HepG2 (cell line): ENCODE data around the gene CDC42EP4. TPM values are rescaled to one million over a fixed set of nuclear protein-coding genes. Genes with fewer than 3 reads are reported as not detected.

ENCODE experiments used
- AGO1 ChIP-seq: fragments of 200-400 bp; formaldehyde crosslinking; IDR thresholded peaks from 2 replicates; pipeline ENCODE4 v1.6.1; 2017; ENCODE audit warnings: mild to moderate bottlenecking, low read depth, low read length, moderate library complexity; ENCODE audit not compliant: poor library complexity, severe bottlenecking
- CBX1 ChIP-seq: IDR thresholded peaks from one replicate; pipeline ENCODE4 v1.6.1; 2016; ENCODE audit warnings: antibody characterized with exemption, low read depth
- JUNB ChIP-seq: sonication (generic); formaldehyde crosslinking; IDR thresholded peaks from 2 replicates; pipeline ENCODE4 v1.8.0; 2022; ENCODE audit warnings: missing genetic modification reagents, mild to moderate bottlenecking, borderline replicate concordance
- MAFG ChIP-seq: sonication (generic); formaldehyde crosslinking; IDR thresholded peaks from 2 replicates; pipeline ENCODE4 v1.5.1; 2020; ENCODE audit warnings: mild to moderate bottlenecking, missing genetic modification reagents
- NR2F2 ChIP-seq: IDR thresholded peaks from 2 replicates; pipeline ENCODE4 v1.6.1; 2012; ENCODE audit warnings: low read depth, inconsistent platforms, borderline replicate concordance
- PHF5A ChIP-seq: IDR thresholded peaks from one replicate; pipeline ENCODE4 v1.6.1; 2018; ENCODE audit warnings: low read depth, missing genetic modification reagents; ENCODE audit not compliant: unreplicated experiment
- POLR2A ChIP-seq, 2 experiments: IDR thresholded peaks; 2 replicates each; pipeline ENCODE4 v1.6.1; 2011; ENCODE audit warnings: low read depth in 2 of 2, low read length in 2 of 2, mild to moderate bottlenecking in 1 of 2, moderate library complexity in 1 of 2; ENCODE audit not compliant: insufficient read depth in 1 of 2
- TCF12 ChIP-seq, 2 experiments: fragments of 450-650 bp in 1 of 2; sonication (generic) in 1 of 2; formaldehyde crosslinking in 1 of 2; IDR thresholded peaks; 2 replicates each; pipeline versions ENCODE4 v1.6.1 to v1.8.0; 2017 to 2022; ENCODE audit warnings: antibody characterized with exemption in 1 of 2, mild to moderate bottlenecking in 1 of 2, missing genetic modification reagents in 1 of 2, moderate library complexity in 1 of 2
- TOE1 ChIP-seq: sonication (generic); formaldehyde crosslinking; IDR thresholded peaks from 2 replicates; pipeline ENCODE4 v1.4.0; 2020; ENCODE audit warnings: mild to moderate bottlenecking, missing genetic modification reagents
- ZMYM4 ChIP-seq: sonication (generic); formaldehyde crosslinking; IDR thresholded peaks from 2 replicates; pipeline ENCODE4 v1.8.1; 2023; ENCODE audit warnings: mild to moderate bottlenecking, missing genetic modification reagents
- ZNF556 ChIP-seq: sonication (generic); formaldehyde crosslinking; IDR thresholded peaks from 2 replicates; pipeline ENCODE4 v1.4.0; 2020; ENCODE audit warnings: mild to moderate bottlenecking, missing genetic modification reagents, borderline replicate concordance
- ZSCAN12 ChIP-seq: sonication (generic); formaldehyde crosslinking; IDR thresholded peaks from 2 replicates; pipeline ENCODE4 v1.9.0; 2021; ENCODE audit warnings: mild to moderate bottlenecking, missing genetic modification reagents
- ZSCAN22 ChIP-seq: sonication (generic); formaldehyde crosslinking; IDR thresholded peaks from 2 replicates; pipeline ENCODE4 v1.4.0; 2020; ENCODE audit warnings: mild to moderate bottlenecking, missing genetic modification reagents
- polyA plus RNA-seq, 8 experiments: library from polyadenylated mRNA; depleted of rRNA in 3 of 8; stranded (reverse) in 7 of 8; unstranded in 1 of 8; fragments of >200 nt; fragmentation: Illumina TruSeq in 4 of 8; extraction: Trizol in 4 of 8; gene quantifications; 2 replicates each; pipeline versions ENCODE4 v1.2.1 to v1.2.3, GENCODE V29; 2011 to 2016; ENCODE audit warnings: low read depth in 4 of 8, missing spikeins in 1 of 8, mixed read lengths in 1 of 8; ENCODE audit not compliant: insufficient read depth in 1 of 8
- total RNA-seq, 5 experiments: library from RNA; depleted of rRNA; stranded (reverse); fragments of >200 nt; fragmentation: Illumina TruSeq; extraction: Trizol; gene quantifications; 2 replicates each; pipeline ENCODE4 v1.2.3, GENCODE V29; 2016; ENCODE audit warnings: low read depth in 1 of 5
- TF ChIP-seq, protein P1 (sequence below): sonication (generic); formaldehyde crosslinking; conservative IDR thresholded peaks from 2 replicates; pipeline ENCODE4 v1.8.1; 2023; ENCODE audit warnings: missing genetic modification reagents
- TF ChIP-seq, protein P2 (sequence below): sonication (generic); formaldehyde crosslinking; IDR thresholded peaks from 2 replicates; pipeline ENCODE4 v1.5.0; 2020; ENCODE audit warnings: missing genetic modification reagents
- TF ChIP-seq, protein P3 (sequence below): sonication (generic); formaldehyde crosslinking; IDR thresholded peaks from 2 replicates; pipeline ENCODE4 v1.8.0; 2023; ENCODE audit warnings: mild to moderate bottlenecking, missing genetic modification reagents
- TF ChIP-seq, protein P4 (sequence below): sonication (generic); formaldehyde crosslinking; IDR thresholded peaks from 2 replicates; pipeline ENCODE4 v1.5.0; 2020; ENCODE audit warnings: mild to moderate bottlenecking, missing genetic modification reagents, borderline replicate concordance

CDC42EP4 gene
- total and polyA plus RNA-seq, 2 of the 13 experiments (the other 11 are each of a cell fraction or from before 2014, with no cell fraction given) = 19.0 to 54.0 TPM

DNA sequence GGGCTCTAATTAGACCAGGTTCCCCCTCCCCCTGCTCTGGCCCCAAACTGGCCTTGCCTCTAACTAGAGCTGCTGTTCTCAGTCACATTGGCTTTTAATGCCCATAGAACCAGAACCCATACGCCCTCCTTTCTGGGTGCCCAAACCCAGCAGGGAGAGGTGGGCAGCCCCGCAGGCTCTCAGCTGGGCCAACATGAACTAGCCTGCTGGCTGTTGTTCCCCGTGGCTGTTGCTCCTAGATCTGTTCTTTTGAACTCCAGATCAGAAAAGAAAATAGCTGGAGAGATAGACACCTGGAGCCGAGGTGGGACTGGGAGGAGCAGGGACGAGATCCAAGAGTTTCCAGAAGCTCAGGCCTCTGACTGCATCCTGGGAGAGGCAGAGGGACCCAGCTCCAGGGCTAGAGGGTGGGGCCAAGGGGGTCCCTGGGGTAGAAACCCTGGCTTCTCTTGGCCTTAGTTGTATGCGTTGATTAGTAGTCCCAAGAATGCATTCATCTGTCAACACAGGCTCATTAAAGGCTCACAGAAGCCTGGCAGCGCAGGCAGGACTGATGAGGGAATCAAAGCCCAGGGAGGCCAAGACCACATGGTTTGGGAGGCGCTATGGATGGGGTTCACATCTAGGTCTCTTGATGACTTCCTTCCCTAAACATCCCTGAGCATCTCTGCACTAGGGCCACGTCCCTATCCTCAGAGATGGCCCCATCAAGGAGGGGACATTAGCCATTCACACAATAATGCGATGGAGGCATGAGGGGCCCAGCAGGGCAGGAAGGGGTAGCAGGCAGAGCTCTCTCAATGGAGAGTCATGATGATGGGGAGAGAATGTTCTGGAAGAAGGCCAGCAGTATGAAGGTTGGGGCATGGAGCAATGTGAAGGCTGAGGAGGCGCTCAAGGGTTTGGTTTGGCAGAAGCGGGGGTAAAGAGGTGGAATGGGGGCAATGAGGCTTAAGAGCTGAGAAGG lies 48.8 kb downstream of the CDC42EP4 start (continued):
- no peak for TF ChIP-seq TCF12 (IDR thresholded peaks at IDR 0.05)
- no peak for TF ChIP-seq TCF12 (CRISPR knock-in tag; IDR thresholded peaks at IDR 0.05)
- TF ChIP-seq ZNF556 = no peak
- TF ChIP-seq, protein P1, sequence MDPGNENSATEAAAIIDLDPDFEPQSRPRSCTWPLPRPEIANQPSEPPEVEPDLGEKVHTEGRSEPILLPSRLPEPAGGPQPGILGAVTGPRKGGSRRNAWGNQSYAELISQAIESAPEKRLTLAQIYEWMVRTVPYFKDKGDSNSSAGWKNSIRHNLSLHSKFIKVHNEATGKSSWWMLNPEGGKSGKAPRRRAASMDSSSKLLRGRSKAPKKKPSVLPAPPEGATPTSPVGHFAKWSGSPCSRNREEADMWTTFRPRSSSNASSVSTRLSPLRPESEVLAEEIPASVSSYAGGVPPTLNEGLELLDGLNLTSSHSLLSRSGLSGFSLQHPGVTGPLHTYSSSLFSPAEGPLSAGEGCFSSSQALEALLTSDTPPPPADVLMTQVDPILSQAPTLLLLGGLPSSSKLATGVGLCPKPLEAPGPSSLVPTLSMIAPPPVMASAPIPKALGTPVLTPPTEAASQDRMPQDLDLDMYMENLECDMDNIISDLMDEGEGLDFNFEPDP (CRISPR knock-in tag) = no peak
- peak in 1 of 2 experiments; percentile 41; a peak in 1 of 4 replicates for TF ChIP-seq POLR2A (IDR thresholded peaks at IDR 0.05; ENCODE audit: insufficient read depth in 1 of 2, low read depth in 2 of 2, low read length in 2 of 2)
- TF ChIP-seq TOE1 (CRISPR knock-in tag) = no peak
- peak; percentile 4 for TF ChIP-seq AGO1
- TF ChIP-seq ZSCAN22 (CRISPR knock-in tag) = peak; percentile 14; the same call in 1 of the 2 replicates
- TF ChIP-seq, protein P2, sequence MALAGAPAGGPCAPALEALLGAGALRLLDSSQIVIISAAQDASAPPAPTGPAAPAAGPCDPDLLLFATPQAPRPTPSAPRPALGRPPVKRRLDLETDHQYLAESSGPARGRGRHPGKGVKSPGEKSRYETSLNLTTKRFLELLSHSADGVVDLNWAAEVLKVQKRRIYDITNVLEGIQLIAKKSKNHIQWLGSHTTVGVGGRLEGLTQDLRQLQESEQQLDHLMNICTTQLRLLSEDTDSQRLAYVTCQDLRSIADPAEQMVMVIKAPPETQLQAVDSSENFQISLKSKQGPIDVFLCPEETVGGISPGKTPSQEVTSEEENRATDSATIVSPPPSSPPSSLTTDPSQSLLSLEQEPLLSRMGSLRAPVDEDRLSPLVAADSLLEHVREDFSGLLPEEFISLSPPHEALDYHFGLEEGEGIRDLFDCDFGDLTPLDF (CRISPR knock-in tag) = no peak
- TF ChIP-seq, protein P3, sequence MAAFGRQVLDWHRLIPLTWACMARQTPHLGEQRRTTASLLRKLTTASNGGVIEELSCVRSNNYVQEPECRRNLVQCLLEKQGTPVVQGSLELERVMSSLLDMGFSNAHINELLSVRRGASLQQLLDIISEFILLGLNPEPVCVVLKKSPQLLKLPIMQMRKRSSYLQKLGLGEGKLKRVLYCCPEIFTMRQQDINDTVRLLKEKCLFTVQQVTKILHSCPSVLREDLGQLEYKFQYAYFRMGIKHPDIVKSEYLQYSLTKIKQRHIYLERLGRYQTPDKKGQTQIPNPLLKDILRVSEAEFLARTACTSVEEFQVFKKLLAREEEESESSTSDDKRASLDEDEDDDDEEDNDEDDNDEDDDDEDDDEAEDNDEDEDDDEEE = no peak
- TF ChIP-seq PHF5A (CRISPR knock-in tag) = no peak
- no peak for TF ChIP-seq ZSCAN12 (CRISPR knock-in tag)
- no peak for TF ChIP-seq MAFG
- peak; percentile 7; the same call in 1 of the 2 replicates for TF ChIP-seq NR2F2
- TF ChIP-seq ZMYM4 (CRISPR knock-in tag) = no peak
- TF ChIP-seq, protein P4, sequence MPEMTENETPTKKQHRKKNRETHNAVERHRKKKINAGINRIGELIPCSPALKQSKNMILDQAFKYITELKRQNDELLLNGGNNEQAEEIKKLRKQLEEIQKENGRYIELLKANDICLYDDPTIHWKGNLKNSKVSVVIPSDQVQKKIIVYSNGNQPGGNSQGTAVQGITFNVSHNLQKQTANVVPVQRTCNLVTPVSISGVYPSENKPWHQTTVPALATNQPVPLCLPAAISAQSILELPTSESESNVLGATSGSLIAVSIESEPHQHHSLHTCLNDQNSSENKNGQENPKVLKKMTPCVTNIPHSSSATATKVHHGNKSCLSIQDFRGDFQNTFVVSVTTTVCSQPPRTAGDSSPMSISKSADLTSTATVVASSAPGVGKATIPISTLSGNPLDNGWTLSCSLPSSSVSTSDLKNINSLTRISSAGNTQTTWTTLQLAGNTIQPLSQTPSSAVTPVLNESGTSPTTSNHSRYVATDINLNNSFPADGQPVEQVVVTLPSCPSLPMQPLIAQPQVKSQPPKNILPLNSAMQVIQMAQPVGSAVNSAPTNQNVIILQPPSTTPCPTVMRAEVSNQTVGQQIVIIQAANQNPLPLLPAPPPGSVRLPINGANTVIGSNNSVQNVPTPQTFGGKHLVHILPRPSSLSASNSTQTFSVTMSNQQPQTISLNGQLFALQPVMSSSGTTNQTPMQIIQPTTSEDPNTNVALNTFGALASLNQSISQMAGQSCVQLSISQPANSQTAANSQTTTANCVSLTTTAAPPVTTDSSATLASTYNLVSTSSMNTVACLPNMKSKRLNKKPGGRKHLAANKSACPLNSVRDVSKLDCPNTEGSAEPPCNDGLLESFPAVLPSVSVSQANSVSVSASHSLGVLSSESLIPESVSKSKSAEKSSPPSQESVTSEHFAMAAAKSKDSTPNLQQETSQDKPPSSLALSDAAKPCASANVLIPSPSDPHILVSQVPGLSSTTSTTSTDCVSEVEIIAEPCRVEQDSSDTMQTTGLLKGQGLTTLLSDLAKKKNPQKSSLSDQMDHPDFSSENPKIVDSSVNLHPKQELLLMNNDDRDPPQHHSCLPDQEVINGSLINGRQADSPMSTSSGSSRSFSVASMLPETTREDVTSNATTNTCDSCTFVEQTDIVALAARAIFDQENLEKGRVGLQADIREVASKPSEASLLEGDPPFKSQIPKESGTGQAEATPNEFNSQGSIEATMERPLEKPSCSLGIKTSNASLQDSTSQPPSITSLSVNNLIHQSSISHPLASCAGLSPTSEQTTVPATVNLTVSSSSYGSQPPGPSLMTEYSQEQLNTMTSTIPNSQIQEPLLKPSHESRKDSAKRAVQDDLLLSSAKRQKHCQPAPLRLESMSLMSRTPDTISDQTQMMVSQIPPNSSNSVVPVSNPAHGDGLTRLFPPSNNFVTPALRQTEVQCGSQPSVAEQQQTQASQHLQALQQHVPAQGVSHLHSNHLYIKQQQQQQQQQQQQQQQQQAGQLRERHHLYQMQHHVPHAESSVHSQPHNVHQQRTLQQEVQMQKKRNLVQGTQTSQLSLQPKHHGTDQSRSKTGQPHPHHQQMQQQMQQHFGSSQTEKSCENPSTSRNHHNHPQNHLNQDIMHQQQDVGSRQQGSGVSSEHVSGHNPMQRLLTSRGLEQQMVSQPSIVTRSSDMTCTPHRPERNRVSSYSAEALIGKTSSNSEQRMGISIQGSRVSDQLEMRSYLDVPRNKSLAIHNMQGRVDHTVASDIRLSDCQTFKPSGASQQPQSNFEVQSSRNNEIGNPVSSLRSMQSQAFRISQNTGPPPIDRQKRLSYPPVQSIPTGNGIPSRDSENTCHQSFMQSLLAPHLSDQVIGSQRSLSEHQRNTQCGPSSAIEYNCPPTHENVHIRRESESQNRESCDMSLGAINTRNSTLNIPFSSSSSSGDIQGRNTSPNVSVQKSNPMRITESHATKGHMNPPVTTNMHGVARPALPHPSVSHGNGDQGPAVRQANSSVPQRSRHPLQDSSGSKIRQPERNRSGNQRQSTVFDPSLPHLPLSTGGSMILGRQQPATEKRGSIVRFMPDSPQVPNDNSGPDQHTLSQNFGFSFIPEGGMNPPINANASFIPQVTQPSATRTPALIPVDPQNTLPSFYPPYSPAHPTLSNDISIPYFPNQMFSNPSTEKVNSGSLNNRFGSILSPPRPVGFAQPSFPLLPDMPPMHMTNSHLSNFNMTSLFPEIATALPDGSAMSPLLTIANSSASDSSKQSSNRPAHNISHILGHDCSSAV (CRISPR knock-in tag) = no peak
- no peak for TF ChIP-seq JUNB (CRISPR knock-in tag)
- TF ChIP-seq CBX1 = no peak
